ENCODE results near the gene ATF4. TPM values are rescaled to one million over a fixed set of nuclear protein-coding genes. Genes with fewer than 3 reads are reported as not detected.

Gene ATF4
- total RNA-seq, 1 donor from 2014 or later = 246 TPM

DNA sequence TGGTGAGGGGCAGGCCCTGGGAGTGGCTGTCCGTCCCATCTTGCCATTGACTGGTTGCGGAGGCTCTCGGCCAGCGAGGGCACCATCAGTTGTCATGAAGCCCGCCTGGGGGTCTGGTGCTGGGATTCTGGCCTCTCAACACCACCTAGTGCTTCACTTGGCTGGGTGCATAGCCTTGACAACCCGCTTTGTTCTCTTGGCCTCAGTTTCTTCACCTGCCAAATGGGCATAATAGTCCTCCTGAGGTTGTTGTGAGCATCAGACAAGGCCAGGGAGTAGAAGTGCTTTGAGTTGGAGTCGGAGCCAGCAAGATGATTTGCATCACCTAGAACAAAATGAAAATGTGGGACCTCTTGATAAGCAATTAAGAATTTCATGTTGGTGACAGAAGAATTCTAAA lies 48.7 kb downstream of the ATF4 start:
- DNase-seq (ENCODE audit: extremely low spot score in 2 of 2) = no peak
- no peak overlapping the region for H3K27ac ChIP-seq
- H3K4me3 ChIP-seq = no peak overlapping the region
- TF ChIP-seq, protein P1, sequence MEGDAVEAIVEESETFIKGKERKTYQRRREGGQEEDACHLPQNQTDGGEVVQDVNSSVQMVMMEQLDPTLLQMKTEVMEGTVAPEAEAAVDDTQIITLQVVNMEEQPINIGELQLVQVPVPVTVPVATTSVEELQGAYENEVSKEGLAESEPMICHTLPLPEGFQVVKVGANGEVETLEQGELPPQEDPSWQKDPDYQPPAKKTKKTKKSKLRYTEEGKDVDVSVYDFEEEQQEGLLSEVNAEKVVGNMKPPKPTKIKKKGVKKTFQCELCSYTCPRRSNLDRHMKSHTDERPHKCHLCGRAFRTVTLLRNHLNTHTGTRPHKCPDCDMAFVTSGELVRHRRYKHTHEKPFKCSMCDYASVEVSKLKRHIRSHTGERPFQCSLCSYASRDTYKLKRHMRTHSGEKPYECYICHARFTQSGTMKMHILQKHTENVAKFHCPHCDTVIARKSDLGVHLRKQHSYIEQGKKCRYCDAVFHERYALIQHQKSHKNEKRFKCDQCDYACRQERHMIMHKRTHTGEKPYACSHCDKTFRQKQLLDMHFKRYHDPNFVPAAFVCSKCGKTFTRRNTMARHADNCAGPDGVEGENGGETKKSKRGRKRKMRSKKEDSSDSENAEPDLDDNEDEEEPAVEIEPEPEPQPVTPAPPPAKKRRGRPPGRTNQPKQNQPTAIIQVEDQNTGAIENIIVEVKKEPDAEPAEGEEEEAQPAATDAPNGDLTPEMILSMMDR (IDR thresholded peaks at IDR 0.05) = no peak
- TF ChIP-seq POLR2AphosphoS5 (IDR thresholded peaks at IDR 0.05; ENCODE audit: insufficient read depth in 1 of 2, low read depth in 1 of 2) = no peak
- TF ChIP-seq POLR2A (IDR thresholded peaks at IDR 0.05) = no peak
- H3K36me3 ChIP-seq = no peaks in the 10 kb centered on the region
- no peaks in the 10 kb centered on the region for H3K27me3 ChIP-seq
- no peaks in the 10 kb centered on the region for H3K9me3 ChIP-seq
- H3K4me1 ChIP-seq = no peaks in the 10 kb centered on the region
- intact Hi-C loops (cut with DNase I) = no loop called here

DNA sequence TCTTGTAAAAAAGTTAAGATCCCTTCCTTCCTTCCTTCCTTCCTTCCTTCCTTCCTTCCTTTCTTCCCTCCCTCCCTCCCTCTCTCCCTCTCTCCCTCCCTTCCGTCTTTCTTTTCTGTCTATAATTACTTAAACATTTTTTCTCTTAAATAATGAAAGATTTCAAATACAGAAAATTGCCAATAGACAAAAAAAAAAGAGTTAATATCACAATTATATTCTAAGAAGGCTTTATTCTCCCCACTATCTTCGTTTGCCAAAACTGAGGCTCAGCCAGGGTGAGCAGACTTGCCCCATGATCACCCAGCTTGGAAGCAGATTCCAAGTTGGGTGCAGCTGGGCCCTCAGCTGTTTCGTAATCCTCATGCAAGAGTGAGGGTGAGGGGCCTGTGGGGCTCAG lies 49.9 kb downstream of the ATF4 start:
- no peaks in the 10 kb centered on the region for H3K27me3 ChIP-seq
- H3K4me3 ChIP-seq = no peak overlapping the region
- DNase-seq (ENCODE audit: extremely low spot score in 2 of 2) = no peak
- intact Hi-C loops (cut with DNase I) = no loop called here
- H3K9me3 ChIP-seq = no peaks in the 10 kb centered on the region
- H3K36me3 ChIP-seq = no peaks in the 10 kb centered on the region
- no peak overlapping the region for H3K27ac ChIP-seq
- TF ChIP-seq POLR2AphosphoS5 (IDR thresholded peaks at IDR 0.05; ENCODE audit: insufficient read depth in 1 of 2, low read depth in 1 of 2) (no peak), POLR2A (IDR thresholded peaks at IDR 0.05) (no peak)
- TF ChIP-seq, protein P1 (IDR thresholded peaks at IDR 0.05) = no peak
- H3K4me1 ChIP-seq = no peaks in the 10 kb centered on the region

- Histone ChIP-seq H3K4me3 (no peak within 1 kb of the TSS), H3K36me3 (no peaks in the 10 kb centered on the region), H3K4me1 (no peaks in the 10 kb centered on the region), H3K9me3 (no peaks in the 10 kb centered on the region), H3K27me3 (no peaks in the 10 kb centered on the region), H3K27ac (no peak within 1 kb of the TSS)
- DNase-seq (ENCODE audit: extremely low spot score in 2 of 2) = no peak
- no peak for TF ChIP-seq POLR2A (IDR thresholded peaks at IDR 0.05)
- TF ChIP-seq POLR2AphosphoS5 (IDR thresholded peaks at IDR 0.05; ENCODE audit: insufficient read depth in 1 of 2, low read depth in 1 of 2) = no peak
- TF ChIP-seq, protein P1 (IDR thresholded peaks at IDR 0.05) = no peak
- intact Hi-C loops (cut with DNase I) = no loop called here
These were observed 50.3 kb downstream of the ATF4 start, which contains the start of gene CACNA1I for GRCh38 chr22:39570665-39571064. CACNA1I (plus strand) TSS chr22:39570753; CDS start chr22:39570753, 0 bp downstream.

DNA sequence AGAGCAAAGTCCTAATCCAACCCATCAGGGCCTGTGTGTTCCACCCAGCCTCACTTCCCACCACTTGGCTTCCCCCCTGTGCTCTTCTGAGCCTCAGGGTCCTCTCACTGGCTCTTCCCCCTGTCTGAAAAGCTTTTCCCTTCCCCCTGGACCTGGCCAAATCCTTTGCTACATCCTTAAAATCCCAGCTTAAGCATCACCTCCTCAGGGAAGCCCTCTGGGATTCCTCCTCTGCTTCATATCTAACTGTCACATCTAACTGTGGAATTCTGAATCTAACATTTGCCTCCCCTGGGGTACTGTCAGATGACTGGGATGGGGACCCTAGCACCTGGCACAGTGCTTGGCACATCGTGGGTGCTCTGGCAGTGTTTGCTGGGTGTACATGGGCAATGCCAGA lies 51.2 kb downstream of the ATF4 start:
- Histone ChIP-seq H3K27ac (no peak overlapping the region), H3K36me3 (no peaks in the 10 kb centered on the region), H3K27me3 (no peaks in the 10 kb centered on the region), H3K9me3 (no peaks in the 10 kb centered on the region), H3K4me3 (no peak overlapping the region), H3K4me1 (no peaks in the 10 kb centered on the region)
- intact Hi-C loops (cut with DNase I) = no loop called here
- no peak for DNase-seq (ENCODE audit: extremely low spot score in 2 of 2)
- TF ChIP-seq POLR2AphosphoS5 (IDR thresholded peaks at IDR 0.05; ENCODE audit: insufficient read depth in 1 of 2, low read depth in 1 of 2) = no peak

Other genes starting within 250 kb of the ATF4 start
- 2,613 TPM for gene RPL3, start 200.9 kb upstream of the ATF4 start, total RNA-seq
- 42.2 TPM for gene SYNGR1, start 170.6 kb upstream of the ATF4 start, total RNA-seq
- 25.5 TPM for gene TAB1, start 120.8 kb upstream of the ATF4 start, total RNA-seq
- gene MGAT3, start 63.5 kb upstream of the ATF4 start, total RNA-seq = 0.98 TPM
- 18.9 TPM for gene MIEF1, start 18.3 kb upstream of the ATF4 start, total RNA-seq
- 107 TPM for gene RPS19BP1, start 12.2 kb downstream of the ATF4 start, total RNA-seq
- 1.2 TPM for gene CACNA1I, start 50.2 kb downstream of the ATF4 start, total RNA-seq

Data from vagina (tissue), 2 donors.